ENCODE results near the gene KRTAP10-6. TPM values are rescaled to one million over a fixed set of nuclear protein-coding genes. Genes with fewer than 3 reads are reported as not detected.

The KRTAP10-6 gene
- total RNA-seq, 4 donors from 2014 or later: not detected

DNA sequence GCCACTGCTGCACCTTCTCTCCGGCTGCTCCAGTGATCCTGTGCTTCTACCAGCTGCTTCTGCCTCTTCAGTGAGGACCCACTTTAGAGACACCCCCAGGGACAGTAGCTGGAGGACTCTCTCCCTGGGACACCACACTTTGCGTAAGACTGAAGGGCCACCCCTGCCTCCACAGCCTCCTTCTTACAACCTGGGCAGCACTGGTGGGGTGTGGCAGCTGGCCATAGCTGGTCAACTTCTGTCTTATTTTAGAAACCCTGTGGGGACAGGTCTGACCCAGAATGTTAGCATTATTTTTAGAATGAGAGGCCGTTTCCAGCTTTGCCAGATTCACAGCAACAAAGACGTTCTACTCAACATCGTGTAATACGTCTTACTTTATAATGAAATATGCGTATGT, 33.5 kb upstream of the KRTAP10-6 start:
- Histone ChIP-seq H3K27ac (replicated peaks in 1 of 4) (no peak overlapping the region), H3K4me1 (peaks cover 0 to 5% (median 0%) of the 10 kb centered on the region in 4 donors), H3K9me3 (peaks cover 0 to 25% (median 23%) of the 10 kb centered on the region in 4 donors), H3K4me3 (no peak overlapping the region), H3K36me3 (no peaks in the 10 kb centered on the region), H3K27me3 (peaks cover 0 to 37% (median 0%) of the 10 kb centered on the region in 4 donors)
- TF ChIP-seq POLR2A (IDR thresholded peaks at IDR 0.05; ENCODE audit: low read depth) (no peak), EP300 (IDR thresholded peaks at IDR 0.05) (no peak), POLR2AphosphoS5 (IDR thresholded peaks at IDR 0.05) (no peak)
- TF ChIP-seq, protein P1, sequence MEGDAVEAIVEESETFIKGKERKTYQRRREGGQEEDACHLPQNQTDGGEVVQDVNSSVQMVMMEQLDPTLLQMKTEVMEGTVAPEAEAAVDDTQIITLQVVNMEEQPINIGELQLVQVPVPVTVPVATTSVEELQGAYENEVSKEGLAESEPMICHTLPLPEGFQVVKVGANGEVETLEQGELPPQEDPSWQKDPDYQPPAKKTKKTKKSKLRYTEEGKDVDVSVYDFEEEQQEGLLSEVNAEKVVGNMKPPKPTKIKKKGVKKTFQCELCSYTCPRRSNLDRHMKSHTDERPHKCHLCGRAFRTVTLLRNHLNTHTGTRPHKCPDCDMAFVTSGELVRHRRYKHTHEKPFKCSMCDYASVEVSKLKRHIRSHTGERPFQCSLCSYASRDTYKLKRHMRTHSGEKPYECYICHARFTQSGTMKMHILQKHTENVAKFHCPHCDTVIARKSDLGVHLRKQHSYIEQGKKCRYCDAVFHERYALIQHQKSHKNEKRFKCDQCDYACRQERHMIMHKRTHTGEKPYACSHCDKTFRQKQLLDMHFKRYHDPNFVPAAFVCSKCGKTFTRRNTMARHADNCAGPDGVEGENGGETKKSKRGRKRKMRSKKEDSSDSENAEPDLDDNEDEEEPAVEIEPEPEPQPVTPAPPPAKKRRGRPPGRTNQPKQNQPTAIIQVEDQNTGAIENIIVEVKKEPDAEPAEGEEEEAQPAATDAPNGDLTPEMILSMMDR (IDR thresholded peaks at IDR 0.05): no peak
- intact Hi-C loops (cut with DNase I): no loop called here
- 82% methylated on average over 6 of the region's 7 CpGs for WGBS
- DNase-seq (ENCODE audit: extremely low spot score): peak; percentile 81

DNA sequence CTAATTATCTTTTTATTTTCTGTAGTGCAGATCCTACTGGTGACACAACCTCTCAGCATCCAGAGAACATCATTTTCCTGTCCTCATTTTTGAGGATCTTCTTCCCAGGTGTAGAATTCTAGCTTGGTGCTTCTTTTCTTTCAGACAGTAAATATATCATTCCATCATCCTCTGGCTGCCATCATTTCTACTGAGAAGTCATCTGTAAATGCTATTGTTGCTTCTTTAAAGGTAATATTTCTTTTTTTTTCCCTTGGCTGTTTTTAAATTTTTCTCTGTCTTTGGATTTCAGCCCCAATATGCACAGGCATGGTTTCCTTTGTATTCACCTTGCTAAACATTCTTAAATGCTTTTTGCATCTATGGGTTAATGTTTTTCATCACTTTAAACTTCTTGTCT, 31.3 kb upstream of the KRTAP10-6 start:
- Histone ChIP-seq H3K36me3 (no peaks in the 10 kb centered on the region), H3K27me3 (peaks cover 0 to 28% (median 0%) of the 10 kb centered on the region in 4 donors), H3K9me3 (peaks cover 0 to 30% (median 16%) of the 10 kb centered on the region in 4 donors), H3K4me3 (no peak overlapping the region), H3K27ac (replicated peaks in 1 of 4) (no peak overlapping the region), H3K4me1 (peaks cover 0 to 5% (median 0%) of the 10 kb centered on the region in 4 donors)
- DNase-seq (ENCODE audit: extremely low spot score): no peak
- intact Hi-C loops (cut with DNase I): no loop called here
- TF ChIP-seq POLR2AphosphoS5 (IDR thresholded peaks at IDR 0.05) (no peak), EP300 (IDR thresholded peaks at IDR 0.05) (no peak), POLR2A (IDR thresholded peaks at IDR 0.05; ENCODE audit: low read depth) (no peak)
- TF ChIP-seq, protein P1 (IDR thresholded peaks at IDR 0.05): no peak

- H3K36me3 ChIP-seq: no peaks in the 10 kb centered on the region
- no peak overlapping the region for H3K27ac ChIP-seq (replicated peaks in 1 of 4)
- H3K4me3 ChIP-seq: no peak overlapping the region
- peaks cover 0 to 29% (median 14%) of the 10 kb centered on the region in 4 donors for H3K9me3 ChIP-seq
- peaks cover 0 to 20% (median 0%) of the 10 kb centered on the region in 4 donors for H3K27me3 ChIP-seq
- intact Hi-C loops (cut with DNase I): no loop called here
- no peaks in the 10 kb centered on the region for H3K4me1 ChIP-seq
- DNase-seq (ENCODE audit: extremely low spot score): no peak
- TF ChIP-seq EP300 (IDR thresholded peaks at IDR 0.05) (no peak), POLR2AphosphoS5 (IDR thresholded peaks at IDR 0.05) (no peak), POLR2A (IDR thresholded peaks at IDR 0.05; ENCODE audit: low read depth) (no peak)
- TF ChIP-seq, protein P1 (IDR thresholded peaks at IDR 0.05): no peak
- WGBS: 85% methylated on average over 6 of the region's 6 CpGs
Measured at GRCh38 chr21:44619886-44620285, 27.6 kb upstream of the KRTAP10-6 start.

DNA sequence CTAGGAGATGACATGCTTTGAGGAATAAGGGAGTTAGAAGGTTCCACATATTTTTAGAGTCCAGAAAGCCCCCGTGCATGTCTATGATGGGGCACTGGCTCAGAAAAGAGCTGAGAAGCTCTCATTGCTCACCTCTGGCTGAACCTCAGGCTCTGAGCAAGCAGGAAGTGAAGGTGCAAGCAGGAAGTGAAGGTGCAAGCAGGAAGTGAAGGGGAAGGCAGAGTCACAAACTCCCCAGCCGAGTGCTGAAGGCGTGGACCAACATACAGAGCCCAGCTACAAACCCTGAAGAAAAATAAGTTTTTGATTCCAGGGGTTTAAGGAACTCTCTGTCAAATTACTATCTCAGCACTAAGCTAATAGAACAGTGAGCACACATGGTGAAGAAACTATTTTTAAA, 26.6 kb upstream of the KRTAP10-6 start:
- Histone ChIP-seq H3K4me1 (no peaks in the 10 kb centered on the region), H3K4me3 (no peak overlapping the region), H3K9me3 (peaks cover 0 to 19% (median 6%) of the 10 kb centered on the region in 4 donors), H3K36me3 (no peaks in the 10 kb centered on the region), H3K27ac (replicated peaks in 1 of 4) (no peak overlapping the region), H3K27me3 (peaks cover 0 to 27% (median 0%) of the 10 kb centered on the region in 4 donors)
- peak; percentile 72 for DNase-seq (ENCODE audit: extremely low spot score)
- intact Hi-C loops (cut with DNase I): no loop called here
- WGBS: 64% methylated on average over 3 of the region's 3 CpGs
- TF ChIP-seq, protein P1 (IDR thresholded peaks at IDR 0.05): no peak
- TF ChIP-seq POLR2A (IDR thresholded peaks at IDR 0.05; ENCODE audit: low read depth): no peak
- TF ChIP-seq EP300 (IDR thresholded peaks at IDR 0.05): no peak
- TF ChIP-seq POLR2AphosphoS5 (IDR thresholded peaks at IDR 0.05): no peak

DNA sequence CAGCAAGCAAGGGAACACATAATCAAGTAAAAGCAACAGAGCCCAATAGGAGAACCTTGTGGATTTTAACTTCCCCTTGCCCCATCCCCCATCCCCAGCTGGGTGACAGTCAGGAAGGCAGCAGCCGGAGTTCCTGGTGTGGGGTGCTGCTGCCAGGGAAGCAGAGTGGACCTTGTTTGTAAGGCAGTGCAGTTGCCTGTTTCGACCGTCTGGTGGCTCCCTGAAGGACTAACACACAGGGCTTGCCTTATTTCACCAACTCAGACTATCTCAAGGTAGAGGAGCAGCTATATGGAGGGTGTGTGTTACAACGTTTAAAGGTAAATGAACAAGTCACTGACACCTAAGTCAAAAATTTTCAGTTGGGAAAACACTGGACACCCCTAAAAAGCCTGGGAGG, 26.2 kb upstream of the KRTAP10-6 start:
- H3K9me3 ChIP-seq: peaks cover 0 to 15% (median 2%) of the 10 kb centered on the region in 4 donors
- H3K27ac ChIP-seq (replicated peaks in 1 of 4): no peak overlapping the region
- peak; percentile 79 for DNase-seq (ENCODE audit: extremely low spot score)
- no peak for TF ChIP-seq EP300 (IDR thresholded peaks at IDR 0.05)
- TF ChIP-seq POLR2A (IDR thresholded peaks at IDR 0.05; ENCODE audit: low read depth): no peak
- TF ChIP-seq, protein P1 (IDR thresholded peaks at IDR 0.05): peak in 1 of 3 experiments; percentile 17
- TF ChIP-seq POLR2AphosphoS5 (IDR thresholded peaks at IDR 0.05): no peak
- intact Hi-C loops (cut with DNase I): no loop called here
- no peaks in the 10 kb centered on the region for H3K4me1 ChIP-seq
- WGBS: 13% methylated on average over 4 of the region's 4 CpGs
- H3K27me3 ChIP-seq: peaks cover 0 to 32% (median 0%) of the 10 kb centered on the region in 4 donors
- no peak overlapping the region for H3K4me3 ChIP-seq
- H3K36me3 ChIP-seq: no peaks in the 10 kb centered on the region

Data from esophagus muscularis mucosa (tissue), 4 donors.